ENCODE results near the gene LRIT2. TPM values are rescaled to one million over a fixed set of nuclear protein-coding genes. Genes with fewer than 3 reads are reported as not detected.

Gene LRIT2
- total and polyA plus RNA-seq, 8 donors: not detected

- FAIRE-seq: no peak
- WGBS, 2 donors: 25 to 31% methylated on average over 35 of the region's 35 CpGs
- no peak overlapping the region for H3K27ac ChIP-seq
- no peak overlapping the region for H3K4me3 ChIP-seq
- H3K9me3 ChIP-seq: no peaks in the 10 kb centered on the region
- no peaks in the 10 kb centered on the region for H3K4me1 ChIP-seq
- peak; percentile 22 to 73 (median 48) for DNase-seq
- TF ChIP-seq CTCF (IDR thresholded peaks at IDR 0.05): peak; percentile 22 to 47 (median 42)
- ATAC-seq: peak; percentile 63 to 93 (median 88)
- intact Hi-C loops (cut with DNase I): no loop called here
- no peaks in the 10 kb centered on the region for H3K27me3 ChIP-seq
- H3K36me3 ChIP-seq: no peaks in the 10 kb centered on the region
Observed at GRCh38 chr10:84256510-84257342, 31.4 kb upstream of the LRIT2 start.

GRCh38 chr10:84254552-84255478 is 29.5 kb upstream of the LRIT2 start:
- Histone ChIP-seq H3K4me3 (no peak overlapping the region), H3K27me3 (no peaks in the 10 kb centered on the region), H3K9me3 (no peaks in the 10 kb centered on the region), H3K4me1 (no peaks in the 10 kb centered on the region), H3K27ac (no peak overlapping the region), H3K36me3 (no peaks in the 10 kb centered on the region)
- 51 to 75% methylated on average over 10 of the region's 10 CpGs for WGBS, 2 donors
- ATAC-seq (no peak), FAIRE-seq (no peak), DNase-seq (no peak)
- intact Hi-C loops (cut with DNase I): no loop called here
- no peak for TF ChIP-seq CTCF (IDR thresholded peaks at IDR 0.05)

- ATAC-seq (no peak), DNase-seq (no peak), FAIRE-seq (no peak)
- H3K4me3 ChIP-seq: no peak overlapping the region
- WGBS, 2 donors: 69 to 73% methylated on average over 12 of the region's 12 CpGs
- TF ChIP-seq CTCF (IDR thresholded peaks at IDR 0.05): no peak
- H3K36me3 ChIP-seq: no peaks in the 10 kb centered on the region
- no peaks in the 10 kb centered on the region for H3K9me3 ChIP-seq
- H3K4me1 ChIP-seq: no peaks in the 10 kb centered on the region
- intact Hi-C loops (cut with DNase I): no loop called here
- no peak overlapping the region for H3K27ac ChIP-seq
- H3K27me3 ChIP-seq: no peaks in the 10 kb centered on the region
Observed at GRCh38 chr10:84248794-84249193, 23.4 kb upstream of the LRIT2 start.

- no peaks in the 10 kb centered on the region for H3K27me3 ChIP-seq
- WGBS, 2 donors: 75 to 77% methylated on average over 6 of the region's 6 CpGs
- intact Hi-C loops (cut with DNase I): no loop called here
- no peak overlapping the region for H3K27ac ChIP-seq
- FAIRE-seq (no peak), ATAC-seq (no peak), DNase-seq (no peak)
- TF ChIP-seq CTCF (IDR thresholded peaks at IDR 0.05): no peak
- H3K4me3 ChIP-seq: no peak overlapping the region
- H3K4me1 ChIP-seq: no peaks in the 10 kb centered on the region
- no peaks in the 10 kb centered on the region for H3K9me3 ChIP-seq
- H3K36me3 ChIP-seq: no peaks in the 10 kb centered on the region
Observed at GRCh38 chr10:84247496-84247895, 22.2 kb upstream of the LRIT2 start.
